ENCODE measurements around the gene CPA3.

The CPA3 gene

GRCh38 chr3:148865049-148865448 lies at the start of gene CPA3:
Gene CPA3 (plus strand): TSS chr3:148865296. CDS start chr3:148865308, 12 bp downstream.
- DNase-seq: no peak

- no peak for DNase-seq
Measured at GRCh38 chr3:148815316-148816110, 49.6 kb upstream of the CPA3 start.

- no peak for DNase-seq
Measured at GRCh38 chr3:148816427-148816826, 48.7 kb upstream of the CPA3 start.

GRCh38 chr3:148816981-148817525 lies 48.0 kb upstream of the CPA3 start:
- DNase-seq: no peak

- DNase-seq: no peak
Measured at GRCh38 chr3:148820361-148821245, 44.5 kb upstream of the CPA3 start.

- no peak for DNase-seq
Measured at GRCh38 chr3:148823026-148823425, 42.1 kb upstream of the CPA3 start.

- no peak for DNase-seq
Measured at GRCh38 chr3:148825476-148825875, 39.6 kb upstream of the CPA3 start.

GRCh38 chr3:148827585-148827984 lies 37.5 kb upstream of the CPA3 start, which contains the start of gene CPB1:
Gene CPB1 (plus strand): TSS chr3:148827811. CDS start chr3:148827824, 13 bp downstream.
- DNase-seq: no peak

- no peak for DNase-seq
Measured at GRCh38 chr3:148828136-148828690, 36.9 kb upstream of the CPA3 start.

- no peak for DNase-seq
Measured at GRCh38 chr3:148829926-148830325, 35.2 kb upstream of the CPA3 start.

GRCh38 chr3:148833223-148833622 lies 31.9 kb upstream of the CPA3 start:
- DNase-seq: no peak

GRCh38 chr3:148839805-148840204 lies 25.3 kb upstream of the CPA3 start:
- no peak for DNase-seq

GRCh38 chr3:148840451-148840850 lies 24.6 kb upstream of the CPA3 start:
- DNase-seq: no peak

GRCh38 chr3:148845756-148846395 lies 19.2 kb upstream of the CPA3 start:
- no peak for DNase-seq

GRCh38 chr3:148847351-148847750 lies 17.7 kb upstream of the CPA3 start:
- DNase-seq: no peak

- no peak for DNase-seq
Measured at GRCh38 chr3:148848410-148848809, 16.7 kb upstream of the CPA3 start.

GRCh38 chr3:148852271-148852992 lies 12.7 kb upstream of the CPA3 start:
- DNase-seq: no peak

GRCh38 chr3:148853076-148853475 lies 12.0 kb upstream of the CPA3 start:
- no peak for DNase-seq

GRCh38 chr3:148854061-148854460 lies 11.0 kb upstream of the CPA3 start:
- DNase-seq: no peak

GRCh38 chr3:148856384-148856783 lies 8.7 kb upstream of the CPA3 start:
- DNase-seq: no peak

GRCh38 chr3:148857316-148857715 lies 7.8 kb upstream of the CPA3 start:
- no peak for DNase-seq

GRCh38 chr3:148861277-148861869 lies 3.7 kb upstream of the CPA3 start:
- DNase-seq: no peak
